GM12878 (cell line): ENCODE data around the gene PLGRKT. TPM values are rescaled to one million over a fixed set of nuclear protein-coding genes. Genes with fewer than 3 reads are reported as not detected.

ENCODE experiments used
- ATAC-seq: fragments of 200-7000 bp; cut with Tn5 transposase; 3 replicates; pipeline ENCODE4 v1.9.1; 2020; ENCODE audit warnings: mild to moderate bottlenecking, moderate library complexity
- BruUV-seq: library from RNA; stranded (reverse); fragments of 400-500 nt; replicated peaks from 2 replicates; lab custom pipeline; 2021; lab: Mats Ljungman, UMichigan
- CTCF ChIA-PET: fragments of 300-600 bp; sonication (Branson Sonifier 250); formaldehyde crosslinking; extraction: SDS; loops from one replicate; lab custom pipeline; 2021; ENCODE audit warnings: inconsistent platforms; lab: Yijun Ruan, JAX
- POLR2A ChIA-PET: fragments of 350-600 bp; formaldehyde crosslinking; extraction: SDS; loops from one replicate; lab custom pipeline; 2021; ENCODE audit warnings: inconsistent platforms; lab: Charles Lee
- RAD21 ChIA-PET: fragments of 300-600 bp; sonication (Branson Sonifier 250); formaldehyde crosslinking; loops from one replicate; lab custom pipeline; 2023; ENCODE audit warnings: antibody characterized with exemption; ENCODE audit not compliant: unreplicated experiment; lab: Charles Lee
- SMC1A ChIA-PET: fragments of 300-600 bp; sonication (Branson Sonifier 250); formaldehyde crosslinking; loops from one replicate; lab custom pipeline; 2023; ENCODE audit not compliant: unreplicated experiment, uncharacterized antibody; lab: Charles Lee
- DNase-seq: peaks from one replicate; pipeline ENCODE4 v3.0.0-alpha.2; 2011; ENCODE audit warnings: low read depth, low spot score
- FAIRE-seq: peaks from 3 replicates; lab custom pipeline; 2011; peaks lifted over from hg19 to GRCh38; lab: Jason Lieb, UNC
- H2AFZ ChIP-seq: 2 replicates; pipeline ENCODE4 v1.6.0; 2011; ENCODE audit warnings: low read depth, low read length, control low read depth; ENCODE audit not compliant: control insufficient read depth
- H3K27ac ChIP-seq: 2 replicates; pipeline ENCODE4 v1.5.1; 2011; ENCODE audit warnings: control low read depth; ENCODE audit not compliant: control insufficient read depth, insufficient read depth
- H3K27me3 ChIP-seq, 2 experiments: replicated peaks in 1 of 2; 2 replicates each; pipeline versions ENCODE4 v1.6.0 to v1.6.1; 2011; ENCODE audit warnings: low read length in 1 of 2; ENCODE audit not compliant: control insufficient read depth in 2 of 2, insufficient read depth in 2 of 2
- H3K36me3 ChIP-seq, 2 experiments: 2 replicates each; pipeline ENCODE4 v1.5.1; 2011; ENCODE audit warnings: low read length in 1 of 2; ENCODE audit not compliant: control insufficient read depth in 2 of 2, insufficient read depth in 2 of 2
- H3K4me1 ChIP-seq: 2 replicates; pipeline ENCODE4 v1.6.1; 2011; ENCODE audit warnings: mild to moderate bottlenecking, low read length, moderate library complexity, mixed read lengths; ENCODE audit not compliant: control insufficient read depth, insufficient read depth
- H3K4me2 ChIP-seq: 2 replicates; pipeline ENCODE4 v1.6.0; 2011; ENCODE audit warnings: control low read depth; ENCODE audit not compliant: control insufficient read depth, insufficient read depth
- H3K4me3 ChIP-seq: fragments of 200-600 bp; sonication (generic); 2 replicates; pipeline ENCODE4 v1.5.1; 2016
- H3K79me2 ChIP-seq: 2 replicates; pipeline ENCODE4 v1.6.0; 2011; ENCODE audit warnings: low read length; ENCODE audit not compliant: control insufficient read depth, insufficient read depth
- H3K9ac ChIP-seq: 2 replicates; pipeline ENCODE4 v1.8.0; 2011; ENCODE audit warnings: low read length, control low read depth, mixed read lengths; ENCODE audit not compliant: control insufficient read depth, insufficient read depth
- H3K9me3 ChIP-seq: replicated peaks from 3 replicates; pipeline ENCODE4 v1.5.1; 2011; ENCODE audit warnings: mild to moderate bottlenecking, low read length; ENCODE audit not compliant: control insufficient read depth, insufficient read depth
- H4K20me1 ChIP-seq: 2 replicates; pipeline ENCODE4 v1.6.0; 2011; ENCODE audit not compliant: control insufficient read depth, insufficient read depth
- BACH1 ChIP-seq: fragments of 450-650 bp; IDR thresholded peaks from 2 replicates; pipeline ENCODE4 v1.6.1; 2017; ENCODE audit warnings: mild to moderate bottlenecking, borderline replicate concordance
- BCL11A ChIP-seq: IDR thresholded peaks from 2 replicates; pipeline ENCODE4 v1.6.1; 2011; ENCODE audit warnings: low read depth, low read length
- BHLHE40 ChIP-seq, 2 experiments: fragments of 450-650 bp in 1 of 2; IDR thresholded peaks; 2 replicates each; pipeline ENCODE4 v1.6.1; 2011 to 2017; ENCODE audit warnings: low read depth in 2 of 2, borderline replicate concordance in 1 of 2, improper control_type of control experiment in 1 of 2, low read length in 1 of 2, mild to moderate bottlenecking in 1 of 2
- CHD2 ChIP-seq: IDR thresholded peaks from 2 replicates; pipeline ENCODE4 v1.6.1; 2011; ENCODE audit warnings: low read depth, low read length, improper control_type of control experiment, borderline replicate concordance
- JUNB ChIP-seq: IDR thresholded peaks from 2 replicates; pipeline ENCODE4 v1.6.1; 2016; ENCODE audit warnings: antibody characterized with exemption, mild to moderate bottlenecking
- LARP7 ChIP-seq: fragments of 450-650 bp; IDR thresholded peaks from 2 replicates; pipeline ENCODE4 v1.6.1; 2017; ENCODE audit warnings: mild to moderate bottlenecking
- MLLT1 ChIP-seq: fragments of 450-650 bp; IDR thresholded peaks from 2 replicates; pipeline ENCODE4 v1.6.1; 2016; ENCODE audit warnings: mild to moderate bottlenecking
- MTA3 ChIP-seq: IDR thresholded peaks from 2 replicates; pipeline ENCODE4 v1.6.1; 2012; ENCODE audit warnings: low read length, inconsistent platforms, borderline replicate concordance
- NR2C2 ChIP-seq: IDR thresholded peaks from 2 replicates; pipeline ENCODE4 v1.6.1; 2011; ENCODE audit warnings: borderline replicate concordance, low read depth; ENCODE audit not compliant: control insufficient read depth, insufficient read length
- PAX5 ChIP-seq: IDR thresholded peaks from 2 replicates; pipeline ENCODE4 v1.6.1; 2011; ENCODE audit warnings: low read depth, low read length, borderline replicate concordance
- RELA ChIP-seq: fragments of 450-650 bp; IDR thresholded peaks from 2 replicates; pipeline ENCODE4 v1.8.0; 2014; ENCODE audit warnings: borderline replicate concordance; ENCODE audit not compliant: partially characterized antibody
- SP1 ChIP-seq: IDR thresholded peaks from one replicate; pipeline ENCODE4 v1.6.1; 2011; ENCODE audit warnings: low read depth, low read length
- SRF ChIP-seq, 2 experiments: IDR thresholded peaks; 2 replicates each; pipeline ENCODE4 v1.6.1; 2011; ENCODE audit warnings: low read depth in 2 of 2, low read length in 2 of 2, mild to moderate bottlenecking in 1 of 2, moderate library complexity in 1 of 2
- STAT1 ChIP-seq: fragments of 450-650 bp; conservative IDR thresholded peaks from 2 replicates; pipeline ENCODE4 v1.6.1; 2014; ENCODE audit warnings: antibody characterized with exemption, mild to moderate bottlenecking
- YBX1 ChIP-seq: fragments of 450-650 bp; IDR thresholded peaks from 2 replicates; pipeline ENCODE4 v1.6.1; 2016; ENCODE audit warnings: antibody characterized with exemption
- ZSCAN29 ChIP-seq: fragments of 450-650 bp; IDR thresholded peaks from 2 replicates; pipeline ENCODE4 v1.6.1; 2017; ENCODE audit warnings: mild to moderate bottlenecking, moderate library complexity
- WGBS: methylation state at CpG from one replicate; pipeline ENCODE4 v1.1.6; 2016; ENCODE audit warnings: low lambda C conversion rate; ENCODE audit not compliant: insufficient replicate concordance, insufficient coverage; ENCODE audit errors: missing lambda C conversion rate; 5-methylcytosine and 5-hydroxymethylcytosine counted together
- in situ Hi-C: fragments of 300-500 bp; cut with MboI; formaldehyde crosslinking; loops from 9 replicates; pipeline ENCODE4 v1.14.3; 2018; ENCODE audit warnings: mixed read lengths
- intact Hi-C: fragments of 100-400 bp; cut with micrococcal nuclease; formaldehyde crosslinking; loops from one replicate; pipeline ENCODE4 v1.14.2; 2022; ENCODE audit not compliant: unreplicated experiment
- polyA plus RNA-seq, 11 experiments: library from polyadenylated mRNA; depleted of rRNA in 4 of 11; unstranded in 6 of 11; stranded (reverse) in 5 of 11; fragments of >200 nt; fragmentation: Nextera tagmentation in 4 of 11; fragmentation: Illumina TruSeq in 1 of 11; extraction: Ambion mirVana in 4 of 11; extraction: Trizol in 1 of 11; gene quantifications; 1 replicate in 1 of 11; 2 replicates in 10 of 11; pipeline versions ENCODE4 v1.2.1 to v1.2.3, GENCODE V29; 2011 to 2016; ENCODE audit warnings: inconsistent platforms in 2 of 11, missing spikeins in 2 of 11, low read depth in 1 of 11
- total RNA-seq, 4 experiments: library from RNA; depleted of rRNA in 3 of 4; stranded (reverse); fragments of >200 nt in 3 of 4; fragmentation: Illumina TruSeq in 1 of 4; extraction: Trizol in 1 of 4; gene quantifications; 2 replicates each; pipeline versions ENCODE4 v1.2.1 to v1.2.3, GENCODE V29; 2013 to 2021
- TF ChIP-seq, protein P1 (sequence below): fragments of 450-650 bp; IDR thresholded peaks from 2 replicates; pipeline ENCODE4 v1.6.1; 2017; ENCODE audit warnings: mild to moderate bottlenecking, moderate library complexity

Gene PLGRKT
- total and polyA plus RNA-seq, 10 of the 15 experiments (the other 5 are each of a cell fraction or from before 2014, with no cell fraction given) = 25.2 to 72.3 (median 38.4) TPM

GRCh38 chr9:5452286-5452609 is 14.5 kb upstream of the PLGRKT start (continued):
- TF ChIP-seq BHLHE40 (IDR thresholded peaks at IDR 0.05; ENCODE audit: borderline replicate concordance in 1 of 2, low read depth in 2 of 2, low read length in 1 of 2) = 0 out of 4 replicates have a peak, but pooled peaks of 1 of the 2 experiments have one; percentile 9
- TF ChIP-seq SP1 = no peak
- TF ChIP-seq MTA3 = no peak
- 0 out of 2 replicates have a peak, but pooled peaks have one; percentile 48 for TF ChIP-seq LARP7

- Histone ChIP-seq H3K4me2 (peak within 1 kb of the TSS; percentile 97), H4K20me1 (no peaks in the 10 kb centered on the region), H3K36me3 (no peaks in the 10 kb centered on the region; a peak in 1 of 4 replicates), H3K79me2 (peaks cover 62% of the 10 kb centered on the region), H3K27me3 (no peaks in the 10 kb centered on the region), H2AFZ (peak within 1 kb of the TSS; percentile 76), H3K4me3 (peak within 1 kb of the TSS; percentile 72), H3K9ac (peak within 1 kb of the TSS; percentile 82), H3K9me3 (no peaks in the 10 kb centered on the region), H3K4me1 (peaks cover 46% of the 10 kb centered on the region), H3K27ac (peak within 1 kb of the TSS; percentile 97)
- in situ Hi-C loops (no loop called here), intact Hi-C loops (loop anchor here (1.0 to 10.0 kb wide), 4 partner anchors 82 to 384 kb away; partner anchors contain the start of gene ERMP1)
- ATAC-seq (peak; percentile 75), DNase-seq (no peak), FAIRE-seq (no peak)
- BruUV-seq = TSS peak; percentile 63
- ChIA-PET SMC1A (interaction anchor here (0.6 to 5.6 kb wide), 39 partner anchors 7 to 177 kb away, joined by 3 to 161 read pairs (median 5); partner anchors contain the start of genes PDCD1LG2 and PLGRKT), POLR2A (interaction anchor here (0.6 to 5.5 kb wide), 27 partner anchors 9 to 658 kb away, joined by 3 to 66 read pairs (median 5); partner anchors contain the start of genes PDCD1LG2, PLGRKT and RIC1), CTCF (interaction anchor here (0.6 to 4.6 kb wide), 32 partner anchors 8 to 691 kb away, joined by 3 to 172 read pairs (median 6); partner anchors contain the start of genes JAK2, PDCD1LG2 and PLGRKT), RAD21 (interaction anchor here (0.6 to 5.3 kb wide), 35 partner anchors 9 to 710 kb away, joined by 3 to 149 read pairs (median 8); partner anchors contain the start of genes AK3, PDCD1LG2, PLGRKT and RIC1)
- under 1% methylated on average over 36 of the region's 36 CpGs for WGBS
- TF ChIP-seq MLLT1 (peak; percentile 95), JUNB (no peak), ZSCAN29 (no peak), CHD2 (peak; percentile 77), RELA (peak; percentile 83), STAT1 (no peak; the same call in 1 of the 2 replicates), SRF (IDR thresholded peaks at IDR 0.05; ENCODE audit: low read depth in 2 of 2, low read length in 2 of 2) (0 out of 4 replicates have a peak, but pooled peaks of 1 of the 2 experiments have one; percentile 19), PAX5 (0 out of 2 replicates have a peak, but pooled peaks have one; percentile 37), BACH1 (peak; percentile 67; the same call in 1 of the 2 replicates), NR2C2 (no peak), YBX1 (no peak), BCL11A (no peak; the same call in 1 of the 2 replicates)
- TF ChIP-seq, protein P1, sequence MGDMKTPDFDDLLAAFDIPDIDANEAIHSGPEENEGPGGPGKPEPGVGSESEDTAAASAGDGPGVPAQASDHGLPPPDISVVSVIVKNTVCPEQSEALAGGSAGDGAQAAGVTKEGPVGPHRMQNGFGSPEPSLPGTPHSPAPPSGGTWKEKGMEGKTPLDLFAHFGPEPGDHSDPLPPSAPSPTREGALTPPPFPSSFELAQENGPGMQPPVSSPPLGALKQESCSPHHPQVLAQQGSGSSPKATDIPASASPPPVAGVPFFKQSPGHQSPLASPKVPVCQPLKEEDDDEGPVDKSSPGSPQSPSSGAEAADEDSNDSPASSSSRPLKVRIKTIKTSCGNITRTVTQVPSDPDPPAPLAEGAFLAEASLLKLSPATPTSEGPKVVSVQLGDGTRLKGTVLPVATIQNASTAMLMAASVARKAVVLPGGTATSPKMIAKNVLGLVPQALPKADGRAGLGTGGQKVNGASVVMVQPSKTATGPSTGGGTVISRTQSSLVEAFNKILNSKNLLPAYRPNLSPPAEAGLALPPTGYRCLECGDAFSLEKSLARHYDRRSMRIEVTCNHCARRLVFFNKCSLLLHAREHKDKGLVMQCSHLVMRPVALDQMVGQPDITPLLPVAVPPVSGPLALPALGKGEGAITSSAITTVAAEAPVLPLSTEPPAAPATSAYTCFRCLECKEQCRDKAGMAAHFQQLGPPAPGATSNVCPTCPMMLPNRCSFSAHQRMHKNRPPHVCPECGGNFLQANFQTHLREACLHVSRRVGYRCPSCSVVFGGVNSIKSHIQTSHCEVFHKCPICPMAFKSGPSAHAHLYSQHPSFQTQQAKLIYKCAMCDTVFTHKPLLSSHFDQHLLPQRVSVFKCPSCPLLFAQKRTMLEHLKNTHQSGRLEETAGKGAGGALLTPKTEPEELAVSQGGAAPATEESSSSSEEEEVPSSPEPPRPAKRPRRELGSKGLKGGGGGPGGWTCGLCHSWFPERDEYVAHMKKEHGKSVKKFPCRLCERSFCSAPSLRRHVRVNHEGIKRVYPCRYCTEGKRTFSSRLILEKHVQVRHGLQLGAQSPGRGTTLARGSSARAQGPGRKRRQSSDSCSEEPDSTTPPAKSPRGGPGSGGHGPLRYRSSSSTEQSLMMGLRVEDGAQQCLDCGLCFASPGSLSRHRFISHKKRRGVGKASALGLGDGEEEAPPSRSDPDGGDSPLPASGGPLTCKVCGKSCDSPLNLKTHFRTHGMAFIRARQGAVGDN = peak; percentile 81
Measured at GRCh38 chr9:5450359-5451091, 12.8 kb upstream of the PLGRKT start, which contains the start of gene CD274. Gene CD274 (plus strand): TSS chr9:5450542. CDS start chr9:5456114, 5,572 bp downstream.
